ENCODE results near the gene SYT7.
"Not testable (repeated sequence)": the region's sequence is repeated elsewhere in the genome, so short reads cannot be mapped to it uniquely, and the experiment has no call there.

GRCh38 chr11:61479360-61480058 lies 101.4 kb downstream of the SYT7 start:
- not testable (repeated sequence) for TF ChIP-seq CTCF, POLR2A (IDR thresholded peaks at IDR 0.05)

Data from thyroid gland (tissue), 4 donors.